Measurements from ENCODE around the gene NPM3. TPM values are rescaled to one million over a fixed set of nuclear protein-coding genes. Genes with fewer than 3 reads are reported as not detected.

The NPM3 gene
- total RNA-seq, 1 experiment from 2014 or later = 92.6 TPM

DNA sequence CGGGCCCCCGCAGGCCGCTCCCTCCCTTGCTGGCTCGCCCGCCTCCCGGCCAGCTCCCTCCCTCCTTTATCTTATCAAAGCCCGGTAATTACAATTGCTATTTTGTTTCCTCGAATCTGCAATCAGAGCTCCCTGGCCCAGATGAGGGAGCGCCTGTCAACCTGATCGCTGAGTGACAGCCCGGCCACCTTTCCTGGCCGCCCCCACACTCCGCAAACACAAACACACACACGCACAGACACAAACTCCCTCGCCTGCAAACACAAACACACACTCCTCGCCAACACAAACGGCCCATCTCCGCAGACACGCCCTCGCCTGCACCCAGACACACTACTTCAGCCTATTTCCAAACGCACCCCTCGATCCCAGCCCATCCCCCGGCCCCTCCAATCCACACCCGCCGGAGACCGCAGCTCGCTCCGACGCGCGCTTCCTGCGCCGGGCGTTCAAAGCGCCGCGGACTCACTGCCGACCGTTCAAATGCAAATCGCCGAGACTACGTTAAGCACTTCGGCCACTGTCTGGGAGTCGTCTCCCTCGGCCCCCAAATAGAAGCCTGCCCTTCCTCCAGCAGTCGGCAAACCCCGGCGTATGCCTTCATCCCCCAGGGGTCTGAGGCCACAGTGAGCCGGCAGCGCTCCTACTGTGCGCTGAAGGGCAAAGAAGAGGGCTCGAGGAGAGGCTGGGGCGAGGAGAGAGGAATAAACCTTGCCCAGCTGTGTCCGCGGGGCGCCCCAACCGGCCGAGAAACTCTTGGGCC lies 4.3 kb downstream of the NPM3 start:
- Mint-ChIP-seq H3K9me3 (ENCODE audit: unreplicated experiment) (no peaks in the 10 kb centered on the region), H3K36me3 (ENCODE audit: insufficient read depth, unreplicated experiment) (peaks cover 27% of the 10 kb centered on the region), H3K27ac (ENCODE audit: unreplicated experiment) (no peak overlapping the region), H3K27me3 (ENCODE audit: insufficient read depth, unreplicated experiment) (peaks cover 6% of the 10 kb centered on the region), H3K4me1 (ENCODE audit: low read depth, unreplicated experiment) (peaks cover 2% of the 10 kb centered on the region), H3K4me3 (ENCODE audit: unreplicated experiment) (peak overlapping the region; percentile 51)
- peaks cover 1% of the 10 kb centered on the region for H3K36me3 ChIP-seq (ENCODE audit: control insufficient read depth, insufficient read depth, low read length)
- no peaks in the 10 kb centered on the region for H3K9me3 ChIP-seq
- peak in 1 of 2 experiments; percentile 32 for DNase-seq
- POLR2A ChIA-PET = no interaction called here
- BruUV-seq (replicated peaks) = no TSS peak
- CTCF ChIA-PET = interaction anchor here (1.4 kb wide), 1 partner anchor 176 kb away, joined by 5 read pairs; no protein-coding TSS in a partner anchor
- H3K27me3 ChIP-seq (replicated peaks; ENCODE audit: control insufficient read depth, insufficient read depth, low read length) = no peaks in the 10 kb centered on the region
- peaks cover 10% of the 10 kb centered on the region for H3K4me1 ChIP-seq
- TF ChIP-seq, protein P1, sequence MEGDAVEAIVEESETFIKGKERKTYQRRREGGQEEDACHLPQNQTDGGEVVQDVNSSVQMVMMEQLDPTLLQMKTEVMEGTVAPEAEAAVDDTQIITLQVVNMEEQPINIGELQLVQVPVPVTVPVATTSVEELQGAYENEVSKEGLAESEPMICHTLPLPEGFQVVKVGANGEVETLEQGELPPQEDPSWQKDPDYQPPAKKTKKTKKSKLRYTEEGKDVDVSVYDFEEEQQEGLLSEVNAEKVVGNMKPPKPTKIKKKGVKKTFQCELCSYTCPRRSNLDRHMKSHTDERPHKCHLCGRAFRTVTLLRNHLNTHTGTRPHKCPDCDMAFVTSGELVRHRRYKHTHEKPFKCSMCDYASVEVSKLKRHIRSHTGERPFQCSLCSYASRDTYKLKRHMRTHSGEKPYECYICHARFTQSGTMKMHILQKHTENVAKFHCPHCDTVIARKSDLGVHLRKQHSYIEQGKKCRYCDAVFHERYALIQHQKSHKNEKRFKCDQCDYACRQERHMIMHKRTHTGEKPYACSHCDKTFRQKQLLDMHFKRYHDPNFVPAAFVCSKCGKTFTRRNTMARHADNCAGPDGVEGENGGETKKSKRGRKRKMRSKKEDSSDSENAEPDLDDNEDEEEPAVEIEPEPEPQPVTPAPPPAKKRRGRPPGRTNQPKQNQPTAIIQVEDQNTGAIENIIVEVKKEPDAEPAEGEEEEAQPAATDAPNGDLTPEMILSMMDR (IDR thresholded peaks at IDR 0.05; ENCODE audit: insufficient read depth in 1 of 2, low read depth in 1 of 2, low read length in 1 of 2, severe bottlenecking in 1 of 2, unreplicated experiment in 1 of 2) = no peak
- intact Hi-C loops (cut with micrococcal nuclease; ENCODE audit: unreplicated experiment) = loop anchor here (5.0 kb wide), 1 partner anchor 52 kb away; no protein-coding TSS in a partner anchor
- no peak overlapping the region for H3K4me3 ChIP-seq (ENCODE audit: low read depth, low read length)

DNA sequence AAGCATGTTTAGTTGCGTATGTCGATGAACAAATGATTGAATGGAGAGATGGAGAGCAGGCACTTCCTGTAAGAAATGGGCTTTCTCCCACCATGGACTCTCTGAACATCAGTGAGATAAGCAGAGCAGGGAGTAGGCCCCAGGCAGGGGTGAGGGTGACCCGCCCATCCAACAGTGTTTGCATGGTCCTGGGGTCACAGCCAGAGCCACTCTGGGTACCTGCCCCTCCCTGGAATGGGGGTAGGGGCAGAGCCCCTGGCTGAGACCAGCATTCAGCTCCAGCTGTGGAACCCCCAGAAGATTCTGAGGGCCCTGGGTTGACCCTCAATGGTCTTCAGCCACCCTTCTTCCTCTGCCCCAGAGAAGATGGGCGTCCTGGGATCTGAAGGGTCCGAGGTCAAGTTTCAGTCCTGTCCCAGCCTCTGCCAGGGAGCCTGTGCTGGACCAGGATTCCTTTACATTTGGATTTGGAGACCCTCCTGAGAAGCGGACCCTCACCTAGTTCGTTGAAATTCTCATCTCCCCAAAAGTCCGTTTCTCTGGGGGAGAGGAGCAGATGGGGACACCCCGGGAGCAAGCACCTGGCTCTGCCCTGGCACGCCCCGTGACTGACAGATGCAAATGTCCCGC lies 5.0 kb downstream of the NPM3 start:
- H3K4me1 Mint-ChIP-seq (ENCODE audit: low read depth, unreplicated experiment) = no peaks in the 10 kb centered on the region
- BruUV-seq (replicated peaks) = no TSS peak
- ChIA-PET POLR2A (no interaction called here), CTCF (interaction anchor here (1.4 kb wide), 1 partner anchor 176 kb away, joined by 5 read pairs; no protein-coding TSS in a partner anchor)
- H3K36me3 Mint-ChIP-seq (ENCODE audit: insufficient read depth, unreplicated experiment) = peaks cover 20% of the 10 kb centered on the region
- no peaks in the 10 kb centered on the region for H3K9me3 ChIP-seq
- peaks cover 9% of the 10 kb centered on the region for H3K27me3 Mint-ChIP-seq (ENCODE audit: insufficient read depth, unreplicated experiment)
- H3K9me3 Mint-ChIP-seq (ENCODE audit: unreplicated experiment) = no peaks in the 10 kb centered on the region
- H3K4me3 ChIP-seq (ENCODE audit: low read depth, low read length) = no peak overlapping the region
- DNase-seq = peak in 1 of 2 experiments; percentile 31
- TF ChIP-seq, protein P1 (IDR thresholded peaks at IDR 0.05; ENCODE audit: insufficient read depth in 1 of 2, low read depth in 1 of 2, low read length in 1 of 2, severe bottlenecking in 1 of 2, unreplicated experiment in 1 of 2) = no peak
- H3K27ac Mint-ChIP-seq (ENCODE audit: unreplicated experiment) = no peak overlapping the region
- peaks cover 10% of the 10 kb centered on the region for H3K4me1 ChIP-seq
- H3K27me3 ChIP-seq (replicated peaks; ENCODE audit: control insufficient read depth, insufficient read depth, low read length) = no peaks in the 10 kb centered on the region
- intact Hi-C loops (cut with micrococcal nuclease; ENCODE audit: unreplicated experiment) = loop anchor here (5.0 kb wide), 1 partner anchor 51 kb away; no protein-coding TSS in a partner anchor
- peaks cover 1% of the 10 kb centered on the region for H3K36me3 ChIP-seq (ENCODE audit: control insufficient read depth, insufficient read depth, low read length)
- peak overlapping the region; percentile 51 for H3K4me3 Mint-ChIP-seq (ENCODE audit: unreplicated experiment)

DNA sequence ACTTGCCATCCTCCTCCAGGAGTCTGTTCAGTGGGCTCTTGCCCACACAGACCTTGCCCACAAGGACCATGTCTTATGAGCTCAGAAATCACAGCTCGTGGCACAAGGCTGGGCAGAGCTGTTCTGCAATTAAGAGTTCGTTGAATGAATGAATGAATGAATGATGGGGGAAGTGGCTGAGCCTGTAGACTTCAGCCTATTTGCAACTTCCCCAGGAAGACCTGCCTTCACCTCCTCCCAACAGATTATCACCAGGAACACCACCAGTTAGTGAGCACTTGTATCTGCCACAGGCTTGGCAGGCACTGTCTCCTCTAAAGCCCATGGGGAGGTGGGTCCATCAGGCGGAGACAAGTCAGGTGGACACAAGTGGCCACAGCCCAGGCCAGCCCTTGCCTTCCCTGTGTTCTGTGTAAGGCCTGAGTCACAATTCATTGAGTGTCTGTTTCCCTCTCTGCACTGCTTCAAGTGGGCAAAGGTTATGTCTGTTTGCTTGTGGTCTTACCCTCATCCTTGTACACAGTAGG lies 5.6 kb downstream of the NPM3 start:
- Mint-ChIP-seq H3K4me1 (ENCODE audit: low read depth, unreplicated experiment) (no peaks in the 10 kb centered on the region), H3K4me3 (ENCODE audit: unreplicated experiment) (no peak overlapping the region), H3K27me3 (ENCODE audit: insufficient read depth, unreplicated experiment) (peaks cover 9% of the 10 kb centered on the region), H3K36me3 (ENCODE audit: insufficient read depth, unreplicated experiment) (peaks cover 14% of the 10 kb centered on the region), H3K9me3 (ENCODE audit: unreplicated experiment) (no peaks in the 10 kb centered on the region), H3K27ac (ENCODE audit: unreplicated experiment) (no peak overlapping the region)
- intact Hi-C loops (cut with micrococcal nuclease; ENCODE audit: unreplicated experiment) = loop anchor here (5.0 kb wide), 1 partner anchor 50 kb away; no protein-coding TSS in a partner anchor
- TF ChIP-seq, protein P1 (IDR thresholded peaks at IDR 0.05; ENCODE audit: insufficient read depth in 1 of 2, low read depth in 1 of 2, low read length in 1 of 2, severe bottlenecking in 1 of 2, unreplicated experiment in 1 of 2) = no peak
- ChIA-PET CTCF (no interaction called here), POLR2A (no interaction called here)
- Histone ChIP-seq H3K36me3 (ENCODE audit: control insufficient read depth, insufficient read depth, low read length) (peaks cover 1% of the 10 kb centered on the region), H3K27me3 (replicated peaks; ENCODE audit: control insufficient read depth, insufficient read depth, low read length) (no peaks in the 10 kb centered on the region; the same call in 1 of the 2 replicates), H3K9me3 (no peaks in the 10 kb centered on the region), H3K4me3 (ENCODE audit: low read depth, low read length) (no peak overlapping the region), H3K4me1 (peaks cover 10% of the 10 kb centered on the region)
- BruUV-seq (replicated peaks) = no TSS peak
- DNase-seq = peak in 1 of 2 experiments; percentile 34
